Activated CD4-positive, alpha-beta T cell treated with anti-CD3 and anti-CD28 coated beads, Interleukin-2, amount 10 ng/mL, durations not matched to agents 24 days and 14 days (primary cell): Measurements from ENCODE around the gene ARSD. TPM values are rescaled to one million over a fixed set of nuclear protein-coding genes. Genes with fewer than 3 reads are reported as not detected.
"Not testable (repeated sequence)": the region's sequence is repeated elsewhere in the genome, so short reads cannot be mapped to it uniquely, and the experiment has no call there.

Experiments used
- DNase-seq: peaks from one replicate; pipeline ENCODE4 v3.0.0; 2022
- H3K27ac Mint-ChIP-seq: one replicate; pipeline ENCODE4 v1.8.0; 2022; ENCODE audit warnings: mild to moderate bottlenecking, mixed read lengths
- H3K27me3 Mint-ChIP-seq: one replicate; pipeline ENCODE4 v1.8.0; 2022; ENCODE audit warnings: mixed read lengths
- H3K36me3 Mint-ChIP-seq: one replicate; pipeline ENCODE4 v1.8.0; 2022; ENCODE audit warnings: low read depth, mild to moderate bottlenecking, mixed read lengths
- H3K4me1 Mint-ChIP-seq: one replicate; pipeline ENCODE4 v1.8.0; 2021; ENCODE audit warnings: mixed read lengths
- H3K4me3 Mint-ChIP-seq: one replicate; pipeline ENCODE4 v1.8.0; 2022; ENCODE audit warnings: mild to moderate bottlenecking, moderate library complexity, mixed read lengths
- H3K9me3 Mint-ChIP-seq: one replicate; pipeline ENCODE4 v1.8.0; 2021; ENCODE audit warnings: mixed read lengths
- intact Hi-C: fragments of 100-400 bp; cut with micrococcal nuclease; formaldehyde crosslinking; loops from one replicate; pipeline ENCODE4 v1.15.1; 2023
- total RNA-seq: library from RNA; stranded (reverse); gene quantifications from 2 replicates; pipeline ENCODE4 v1.2.3, GENCODE V29; 2022

ARSD gene
- total RNA-seq, 1 donor from 2014 or later, result 1.2 TPM

DNA sequence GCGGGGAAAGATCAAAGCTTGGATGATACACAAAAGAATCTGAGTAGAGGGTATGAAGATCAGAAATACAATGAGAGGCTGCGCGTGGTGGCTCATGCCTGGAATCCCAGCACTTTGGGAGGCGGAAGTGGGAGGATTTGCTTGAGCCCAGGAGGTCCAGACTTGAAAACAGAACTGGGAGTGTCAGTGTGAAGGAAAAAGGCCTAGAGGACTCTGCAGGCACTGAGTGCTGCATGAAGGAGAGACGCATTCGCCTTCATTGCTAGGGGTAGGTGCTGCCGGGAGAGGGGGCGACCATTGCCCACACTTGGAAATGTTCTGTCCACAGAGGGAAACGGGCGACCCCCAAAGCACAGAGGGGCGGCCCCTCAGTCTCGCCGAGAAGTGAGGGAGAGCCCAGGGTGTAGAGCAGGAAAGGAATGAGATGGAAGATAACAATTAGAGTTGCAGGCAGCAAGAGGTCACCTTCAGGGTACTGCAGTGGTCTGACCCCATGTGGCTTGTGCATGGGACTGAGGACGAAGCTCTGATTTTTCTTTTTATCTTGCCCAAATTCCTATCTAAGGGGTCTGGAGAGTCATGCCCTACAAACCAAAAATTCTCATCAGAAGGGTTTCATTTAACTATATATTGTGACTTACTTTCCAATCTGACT lies 31.8 kb upstream of the ARSD start:
- Mint-ChIP-seq H3K4me3 (no peak overlapping the region), H3K9me3 (no peaks in the 10 kb centered on the region), H3K4me1 (no peaks in the 10 kb centered on the region), H3K27me3 (no peaks in the 10 kb centered on the region), H3K36me3 (no peaks in the 10 kb centered on the region), H3K27ac (no peak overlapping the region)
- intact Hi-C loops, result loop anchor here (10.0 kb wide), 1 partner anchor 266 kb away; the partner anchor contains the start of gene CD99
- no peak for DNase-seq

DNA sequence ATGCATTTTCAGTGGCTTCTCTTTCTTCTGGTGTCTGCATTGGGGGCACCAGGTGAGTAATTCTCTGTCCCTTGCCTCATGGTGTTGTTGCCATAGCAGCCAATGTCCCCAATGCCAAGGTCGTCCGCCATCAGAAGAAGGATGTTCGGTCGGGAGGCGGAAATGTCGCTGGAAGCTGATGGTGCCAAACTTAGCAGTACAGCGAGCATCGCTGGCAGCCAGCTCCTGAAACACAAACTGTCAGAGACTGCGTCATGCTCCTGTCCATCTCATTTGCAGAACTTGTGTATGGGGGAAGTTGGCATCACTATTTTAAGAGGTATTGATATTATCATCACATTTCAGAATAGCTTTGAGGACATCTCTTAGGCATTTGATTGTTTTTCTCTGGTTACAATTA lies 29.1 kb upstream of the ARSD start:
- H3K9me3 Mint-ChIP-seq, result no peaks in the 10 kb centered on the region
- no peaks in the 10 kb centered on the region for H3K4me1 Mint-ChIP-seq
- DNase-seq, result no peak
- no peak overlapping the region for H3K27ac Mint-ChIP-seq
- no peak overlapping the region for H3K4me3 Mint-ChIP-seq
- H3K27me3 Mint-ChIP-seq, result no peaks in the 10 kb centered on the region
- intact Hi-C loops, result no loop called here
- H3K36me3 Mint-ChIP-seq, result no peaks in the 10 kb centered on the region

DNA sequence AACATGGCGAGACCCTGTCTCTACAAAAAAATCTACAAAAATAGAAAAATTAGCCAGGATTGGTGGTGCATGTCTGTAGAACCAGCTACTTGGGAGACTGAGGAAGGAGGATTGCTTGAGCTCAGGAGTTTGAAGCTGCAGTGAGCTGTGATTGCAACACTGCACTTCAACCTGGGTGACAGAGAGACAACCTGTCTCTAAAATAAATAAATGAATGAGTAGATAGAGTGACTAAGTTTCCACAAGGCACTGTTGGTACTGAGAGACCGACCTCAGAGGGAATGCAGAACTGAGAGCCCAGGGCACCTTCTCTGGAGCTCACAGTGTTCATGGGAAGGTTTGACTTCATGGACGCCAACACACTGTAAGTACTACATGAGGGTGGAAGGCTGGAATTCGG lies 26.7 kb upstream of the ARSD start:
- no peaks in the 10 kb centered on the region for H3K9me3 Mint-ChIP-seq
- no peaks in the 10 kb centered on the region for H3K4me1 Mint-ChIP-seq
- H3K27ac Mint-ChIP-seq, result no peak overlapping the region
- H3K36me3 Mint-ChIP-seq, result no peaks in the 10 kb centered on the region
- H3K27me3 Mint-ChIP-seq, result no peaks in the 10 kb centered on the region
- intact Hi-C loops, result no loop called here
- no peak for DNase-seq
- no peak overlapping the region for H3K4me3 Mint-ChIP-seq

- H3K27ac Mint-ChIP-seq, result no peak overlapping the region
- no peaks in the 10 kb centered on the region for H3K9me3 Mint-ChIP-seq
- no peaks in the 10 kb centered on the region for H3K4me1 Mint-ChIP-seq
- DNase-seq, result no peak
- intact Hi-C loops, result no loop called here
- no peak overlapping the region for H3K4me3 Mint-ChIP-seq
- no peaks in the 10 kb centered on the region for H3K27me3 Mint-ChIP-seq
- no peaks in the 10 kb centered on the region for H3K36me3 Mint-ChIP-seq
Measured at GRCh38 chrX:2955281-2955680, 26.1 kb upstream of the ARSD start.

- Mint-ChIP-seq H3K27me3 (no peaks in the 10 kb centered on the region), H3K4me3 (no peak overlapping the region), H3K27ac (no peak overlapping the region), H3K4me1 (no peaks in the 10 kb centered on the region), H3K9me3 (no peaks in the 10 kb centered on the region), H3K36me3 (no peaks in the 10 kb centered on the region)
- no peak for DNase-seq
- intact Hi-C loops, result no loop called here
Measured at GRCh38 chrX:2954541-2954940, 25.4 kb upstream of the ARSD start.

DNA sequence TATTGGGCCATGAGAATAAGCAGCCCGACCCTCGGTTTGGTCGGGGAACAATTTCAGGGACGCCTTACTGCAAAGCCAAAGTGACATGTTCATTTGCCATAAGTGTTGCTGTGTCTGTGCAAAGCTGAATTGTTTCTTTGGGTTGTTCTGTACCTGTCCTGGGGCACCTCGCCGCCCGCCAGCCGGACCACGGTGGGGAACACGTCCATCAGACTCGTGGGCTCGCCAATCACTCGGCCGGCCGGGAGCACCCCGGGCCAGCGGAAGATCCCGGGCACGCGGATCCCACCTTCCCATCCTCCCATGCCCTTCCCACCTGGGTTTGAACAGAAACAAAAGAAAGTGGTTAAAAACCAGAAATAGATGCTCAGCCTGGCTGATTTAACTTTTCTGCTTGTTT lies 8.8 kb upstream of the ARSD start:
- H3K27ac Mint-ChIP-seq, DNase-seq, H3K4me3 Mint-ChIP-seq, H3K36me3 Mint-ChIP-seq, H3K27me3 Mint-ChIP-seq, H3K4me1 Mint-ChIP-seq, intact Hi-C loops, H3K9me3 Mint-ChIP-seq: not testable (repeated sequence)

GRCh38 chrX:2934715-2935710 lies 5.9 kb upstream of the ARSD start:
- peaks cover 2% of the 10 kb centered on the region for H3K4me1 Mint-ChIP-seq
- intact Hi-C loops, result no loop called here
- DNase-seq, result no peak
- H3K27ac Mint-ChIP-seq, result no peak overlapping the region
- no peaks in the 10 kb centered on the region for H3K36me3 Mint-ChIP-seq
- H3K9me3 Mint-ChIP-seq, result peaks cover 4% of the 10 kb centered on the region
- no peak overlapping the region for H3K4me3 Mint-ChIP-seq
- peaks cover 4% of the 10 kb centered on the region for H3K27me3 Mint-ChIP-seq

- Mint-ChIP-seq H3K4me1 (peaks cover 2% of the 10 kb centered on the region), H3K9me3 (peaks cover 4% of the 10 kb centered on the region), H3K36me3 (no peaks in the 10 kb centered on the region), H3K27ac (no peak overlapping the region), H3K27me3 (peaks cover 4% of the 10 kb centered on the region), H3K4me3 (no peak overlapping the region)
- no peak for DNase-seq
- intact Hi-C loops, result no loop called here
Measured at GRCh38 chrX:2933125-2933900, 4.2 kb upstream of the ARSD start.

DNA sequence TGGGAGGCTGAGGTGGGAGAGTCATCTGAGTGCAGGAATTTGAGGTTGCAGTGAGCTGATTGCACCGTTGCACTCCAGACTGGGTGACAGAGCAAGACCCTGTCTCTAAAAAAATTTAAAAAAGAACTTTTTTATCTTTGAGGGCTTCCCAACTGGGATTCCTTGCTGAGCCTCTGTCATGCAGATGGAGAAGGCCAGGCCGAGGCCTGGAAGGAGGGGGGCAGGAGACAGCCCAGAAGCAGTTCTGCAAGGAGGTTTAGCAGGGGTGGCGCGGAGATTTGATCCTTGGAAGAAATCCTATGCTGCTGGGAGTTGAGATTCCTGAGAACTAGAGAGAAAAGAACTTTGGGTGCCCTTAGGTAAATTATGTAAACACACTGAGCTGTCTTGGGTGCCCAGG lies 2.5 kb upstream of the ARSD start:
- no peak for DNase-seq
- Mint-ChIP-seq H3K27me3 (peaks cover 4% of the 10 kb centered on the region), H3K4me3 (no peak overlapping the region), H3K36me3 (no peaks in the 10 kb centered on the region), H3K9me3 (peaks cover 4% of the 10 kb centered on the region), H3K4me1 (peaks cover 2% of the 10 kb centered on the region), H3K27ac (no peak overlapping the region)
- intact Hi-C loops, result no loop called here

DNA sequence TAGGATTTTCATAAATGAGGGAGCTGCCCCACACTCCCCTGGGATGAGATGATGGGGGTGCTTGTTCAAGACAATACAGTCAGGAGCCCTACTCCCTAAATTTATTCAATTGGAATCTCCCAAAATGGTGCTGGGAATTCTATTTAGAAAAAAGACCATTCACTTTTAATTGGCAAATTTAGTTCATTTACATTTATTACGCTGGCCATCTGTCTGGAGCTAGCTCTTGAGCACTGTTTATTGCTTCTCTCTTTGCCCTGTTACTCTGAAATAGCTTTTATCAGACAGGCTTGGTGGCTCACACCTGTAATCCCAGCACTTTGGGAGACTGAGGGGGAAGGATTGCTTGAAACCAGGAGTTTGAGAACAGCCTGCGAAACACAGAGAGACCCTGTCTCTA lies 2.0 kb upstream of the ARSD start:
- intact Hi-C loops, result no loop called here
- H3K4me3 Mint-ChIP-seq, result no peak overlapping the region
- H3K36me3 Mint-ChIP-seq, result no peaks in the 10 kb centered on the region
- peaks cover 4% of the 10 kb centered on the region for H3K9me3 Mint-ChIP-seq
- no peak for DNase-seq
- H3K4me1 Mint-ChIP-seq, result peaks cover 2% of the 10 kb centered on the region
- H3K27ac Mint-ChIP-seq, result no peak overlapping the region
- H3K27me3 Mint-ChIP-seq, result peaks cover 4% of the 10 kb centered on the region

GRCh38 chrX:2928191-2928582 lies 952 bp downstream of the ARSD start:
- Mint-ChIP-seq H3K4me3 (peak overlapping the region; percentile 82), H3K27me3 (peaks cover 4% of the 10 kb centered on the region), H3K36me3 (no peaks in the 10 kb centered on the region), H3K9me3 (peaks cover 4% of the 10 kb centered on the region), H3K27ac (no peak overlapping the region), H3K4me1 (peaks cover 2% of the 10 kb centered on the region)
- DNase-seq, result no peak
- intact Hi-C loops, result no loop called here

- peaks cover 4% of the 10 kb centered on the region for H3K9me3 Mint-ChIP-seq
- intact Hi-C loops, result no loop called here
- no peak for DNase-seq
- H3K4me3 Mint-ChIP-seq, result no peak overlapping the region
- peak overlapping the region; percentile 58 for H3K27ac Mint-ChIP-seq
- H3K36me3 Mint-ChIP-seq, result no peaks in the 10 kb centered on the region
- peaks cover 4% of the 10 kb centered on the region for H3K27me3 Mint-ChIP-seq
- peaks cover 2% of the 10 kb centered on the region for H3K4me1 Mint-ChIP-seq
Measured at GRCh38 chrX:2926664-2927275, 2.4 kb downstream of the ARSD start.

GRCh38 chrX:2926255-2926654 lies 2.9 kb downstream of the ARSD start:
- DNase-seq, H3K9me3 Mint-ChIP-seq, H3K4me1 Mint-ChIP-seq, intact Hi-C loops, H3K27me3 Mint-ChIP-seq, H3K4me3 Mint-ChIP-seq, H3K36me3 Mint-ChIP-seq, H3K27ac Mint-ChIP-seq: not testable (repeated sequence)
